ENCODE measurements around the gene NLRC5. TPM values are rescaled to one million over a fixed set of nuclear protein-coding genes. Genes with fewer than 3 reads are reported as not detected.
"Not testable (repeated sequence)": the region's sequence is repeated elsewhere in the genome, so short reads cannot be mapped to it uniquely, and the experiment has no call there.

NLRC5 gene
- total RNA-seq, 1 donor from 2014 or later: 33.2 TPM

GRCh38 chr16:56961851-56962281, 27.5 kb upstream of the NLRC5 start, which contains the start of gene CETP:
Gene CETP, plus strand, starts transcription at chr16:56961950. Its CDS starts 30 bp downstream, at chr16:56961980.
- no peak for DNase-seq (ENCODE audit: extremely low read depth, low read depth, low spot score)

- DNase-seq (ENCODE audit: extremely low read depth, low read depth, low spot score): no peak
These were observed 24.9 kb upstream of the NLRC5 start for GRCh38 chr16:56964243-56965148.

DNA sequence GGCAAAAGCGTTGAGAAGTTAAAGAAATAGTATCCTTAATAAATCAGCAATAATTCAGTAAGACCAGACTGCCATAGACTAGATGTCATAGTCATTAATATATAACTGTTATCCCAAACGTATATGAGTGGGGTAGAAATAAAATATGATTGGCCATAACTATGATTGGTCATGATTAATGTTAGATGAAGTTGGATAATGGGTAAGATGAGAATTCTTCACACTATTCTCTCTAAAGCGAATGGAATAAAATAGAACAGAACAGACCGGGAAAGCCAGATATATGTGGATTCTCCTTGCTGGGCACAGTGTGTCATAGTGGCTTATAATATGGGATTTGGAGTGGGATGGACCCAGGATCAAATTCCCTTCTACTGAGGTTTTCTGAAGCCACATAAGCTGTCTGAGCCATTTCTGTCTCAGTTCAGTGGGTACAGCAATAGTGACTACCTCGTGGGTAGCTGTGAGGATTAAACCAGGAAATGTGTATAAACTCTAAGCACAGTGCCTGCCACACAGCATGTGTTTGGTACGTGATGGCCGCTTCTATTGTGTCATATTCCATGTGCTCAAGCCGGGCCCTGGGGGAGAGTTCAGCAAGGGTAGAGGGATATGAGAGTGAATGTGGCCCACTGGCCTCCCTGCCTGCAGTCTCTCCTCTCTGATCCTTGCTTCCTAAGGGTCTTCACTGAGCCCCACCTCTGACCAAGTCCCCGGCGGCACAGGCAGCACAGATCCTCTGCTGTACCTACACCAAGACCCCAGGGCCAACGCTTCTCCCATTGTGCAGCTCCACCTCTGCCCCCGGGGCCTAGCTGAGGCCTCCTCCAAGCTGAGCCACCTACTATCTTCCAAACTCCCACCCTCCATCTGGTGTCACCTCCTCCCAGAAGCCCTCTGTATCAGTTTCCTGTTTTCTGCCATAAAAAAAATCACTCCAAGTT, 23.9 kb upstream of the NLRC5 start:
- DNase-seq (ENCODE audit: extremely low read depth, low read depth, low spot score): no peak

- DNase-seq (ENCODE audit: extremely low read depth, low read depth, low spot score): no peak
These were observed 23.3 kb upstream of the NLRC5 start for GRCh38 chr16:56966093-56966475.

- DNase-seq (ENCODE audit: extremely low read depth, low read depth, low spot score): no peak
These were observed 21.6 kb upstream of the NLRC5 start for GRCh38 chr16:56967733-56968132.

GRCh38 chr16:56969769-56970168, 19.6 kb upstream of the NLRC5 start:
- DNase-seq (ENCODE audit: extremely low read depth, low read depth, low spot score): no peak

GRCh38 chr16:56970934-56971767, 18.2 kb upstream of the NLRC5 start:
- DNase-seq (ENCODE audit: extremely low read depth, low read depth, low spot score): no peak

GRCh38 chr16:56971768-56972043, 17.7 kb upstream of the NLRC5 start:
- DNase-seq (ENCODE audit: extremely low read depth, low read depth, low spot score): no peak

DNA sequence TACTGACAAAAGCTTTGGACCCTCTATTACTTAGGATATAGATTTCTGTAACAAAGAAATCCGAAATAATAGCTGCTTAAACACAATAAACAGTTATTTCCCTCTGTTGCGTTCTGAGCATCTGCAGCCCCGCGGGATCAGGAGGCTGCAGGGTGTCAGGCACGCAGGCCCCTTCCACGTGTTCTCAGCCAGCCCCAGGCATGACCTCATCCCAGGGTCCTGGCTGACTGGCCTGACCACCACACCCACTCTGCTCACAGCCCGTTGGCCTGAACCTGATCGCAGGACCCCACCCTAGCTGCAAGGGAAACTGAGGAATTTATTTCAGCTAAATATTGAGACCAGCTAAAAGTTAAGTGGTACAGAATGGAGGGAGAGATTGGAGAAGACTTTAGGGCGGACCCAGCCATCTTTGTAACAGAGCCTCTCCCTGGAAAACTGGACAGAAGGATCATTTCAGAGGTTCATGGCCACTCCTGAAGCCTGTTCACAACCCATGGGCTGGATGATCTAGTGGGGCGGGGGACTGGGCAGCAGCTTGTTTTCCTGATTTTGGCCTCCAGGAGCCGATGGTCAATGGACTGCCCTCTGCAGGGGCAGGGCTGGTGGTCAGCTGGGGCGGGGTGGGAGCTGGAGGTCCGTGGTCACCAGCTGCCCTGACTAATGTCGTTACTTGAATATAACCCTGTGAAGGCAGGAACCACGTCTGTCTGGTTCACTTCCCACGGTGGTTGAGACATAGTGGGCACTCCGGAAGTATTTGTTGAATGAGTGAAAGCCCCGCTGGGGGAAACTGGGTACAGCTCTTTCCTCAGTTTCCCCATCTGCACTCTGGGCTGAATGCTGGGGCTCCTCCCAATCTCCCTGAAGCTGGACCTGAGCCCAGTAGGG, 16.7 kb upstream of the NLRC5 start:
- no peak for DNase-seq (ENCODE audit: extremely low read depth, low read depth, low spot score)

- no peak for DNase-seq (ENCODE audit: extremely low read depth, low read depth, low spot score)
These were observed 16.1 kb upstream of the NLRC5 start for GRCh38 chr16:56973294-56973689.

GRCh38 chr16:56973899-56974298, 15.5 kb upstream of the NLRC5 start:
- not testable (repeated sequence) for DNase-seq (ENCODE audit: extremely low read depth, low read depth, low spot score)

- DNase-seq (ENCODE audit: extremely low read depth, low read depth, low spot score): no peak
These were observed 14.6 kb upstream of the NLRC5 start for GRCh38 chr16:56974549-56975300.

- DNase-seq (ENCODE audit: extremely low read depth, low read depth, low spot score): no peak
These were observed 13.6 kb upstream of the NLRC5 start for GRCh38 chr16:56975714-56976113.

DNA sequence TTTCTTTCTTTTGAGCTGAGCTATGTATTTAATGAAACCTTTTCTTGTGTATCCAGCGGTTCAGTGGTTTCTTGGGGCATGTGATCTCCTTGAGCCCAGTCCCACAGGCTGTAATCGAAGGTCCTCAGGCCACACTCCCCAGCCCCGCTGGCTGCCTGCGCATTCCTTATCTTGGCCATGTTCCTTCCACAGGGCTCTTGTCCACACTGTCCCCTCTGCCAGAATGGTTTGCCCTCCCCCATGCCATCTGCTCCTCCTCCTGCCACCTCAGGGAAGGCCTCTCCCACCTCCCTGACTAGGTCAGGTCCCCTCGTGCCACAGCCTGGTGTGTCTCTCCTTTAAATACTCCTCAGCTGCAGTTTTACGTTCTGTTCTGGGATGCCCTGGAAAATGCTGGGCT, 12.1 kb upstream of the NLRC5 start:
- no peak for DNase-seq (ENCODE audit: extremely low read depth, low read depth, low spot score)

DNA sequence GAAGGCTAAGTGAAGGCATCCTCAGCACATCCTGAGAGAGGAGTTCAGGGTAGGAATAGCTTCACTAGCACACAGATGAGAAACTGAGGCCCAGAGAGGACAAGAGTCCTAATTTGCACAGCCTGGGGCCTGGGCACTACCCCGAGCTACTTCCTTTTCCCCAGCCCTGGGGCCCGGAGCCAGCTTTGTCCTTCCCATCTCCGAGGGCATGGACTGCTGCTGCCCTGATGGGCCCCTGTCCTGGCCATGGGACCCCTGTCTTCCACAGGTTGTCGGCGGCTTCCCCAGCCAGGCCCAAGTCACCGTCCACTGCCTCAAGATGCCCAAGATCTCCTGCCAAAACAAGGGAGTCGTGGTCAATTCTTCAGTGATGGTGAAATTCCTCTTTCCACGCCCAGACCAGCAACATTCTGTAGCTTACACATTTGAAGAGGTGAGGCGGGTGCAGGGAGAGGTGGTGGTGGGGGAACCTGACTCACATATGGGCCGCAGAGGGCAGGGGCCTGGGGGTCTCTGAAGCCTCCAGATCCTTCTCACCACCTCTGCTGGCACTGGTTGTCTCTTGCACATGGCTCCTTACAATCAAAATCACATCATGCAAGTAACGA, 11.4 kb upstream of the NLRC5 start:
- no peak for DNase-seq (ENCODE audit: extremely low read depth, low read depth, low spot score)

GRCh38 chr16:56980201-56980535, 9.2 kb upstream of the NLRC5 start:
- DNase-seq (ENCODE audit: extremely low read depth, low read depth, low spot score): no peak

DNA sequence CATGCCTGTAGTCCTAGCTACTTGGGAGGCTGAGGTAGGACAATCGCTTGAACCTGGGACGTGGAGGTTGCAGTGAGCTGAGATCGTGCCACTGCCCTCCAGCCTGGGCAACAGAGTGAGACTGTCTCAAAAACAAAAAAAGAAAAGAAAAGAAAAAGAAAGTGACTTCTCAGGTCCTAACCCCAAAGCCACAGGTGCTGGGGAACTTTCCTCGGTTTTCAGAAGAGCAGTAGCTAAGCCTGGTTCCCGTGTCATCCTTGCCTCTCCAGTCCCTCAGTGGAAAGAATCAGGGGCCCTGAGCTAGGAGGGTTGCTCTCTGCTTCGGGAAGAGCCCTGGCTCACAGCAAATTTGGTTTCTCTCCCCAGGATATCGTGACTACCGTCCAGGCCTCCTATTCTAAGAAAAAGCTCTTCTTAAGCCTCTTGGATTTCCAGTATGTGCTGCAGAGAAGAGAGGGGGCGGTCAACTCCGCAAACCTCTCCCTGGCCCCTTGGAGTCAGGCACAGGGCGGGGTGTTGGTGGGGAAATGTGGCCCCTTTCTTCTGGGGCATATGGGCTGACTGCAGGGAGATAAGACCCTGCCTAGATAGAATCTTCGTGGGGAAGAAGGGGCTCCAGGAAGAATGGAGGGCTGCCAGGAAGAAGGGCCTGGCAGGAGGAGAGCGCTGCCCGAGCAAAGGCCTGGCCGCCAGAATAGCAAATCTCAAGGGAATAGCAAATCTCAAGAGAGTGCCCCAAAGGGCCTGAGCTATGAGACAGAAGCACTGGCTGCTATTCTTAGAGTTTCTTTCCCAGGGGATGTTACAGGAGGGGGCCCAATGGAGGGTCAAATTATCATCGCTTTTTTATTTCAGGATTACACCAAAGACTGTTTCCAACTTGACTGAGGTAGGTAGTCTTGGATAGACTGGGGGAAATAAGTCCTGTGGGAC, 8.3 kb upstream of the NLRC5 start:
- no peak for DNase-seq (ENCODE audit: extremely low read depth, low read depth, low spot score)

Data from glomerular endothelial cell (primary cell).